NB4 (cell line): Measurements from ENCODE around the gene PSMD2.

Experiments
- DNase-seq: peaks from one replicate; pipeline ENCODE4 v3.0.0; 2010; ENCODE audit warnings: low read depth
- H3K4me3 ChIP-seq: one replicate; pipeline ENCODE4 v1.5.1; 2011; ENCODE audit warnings: mild to moderate bottlenecking, low read depth, low read length, moderate library complexity
- MYC ChIP-seq: IDR thresholded peaks from 2 replicates; pipeline ENCODE4 v1.6.1; 2011; ENCODE audit warnings: low read depth, low read length
- POLR2A ChIP-seq: IDR thresholded peaks from 2 replicates; pipeline ENCODE4 v1.6.1; 2011; ENCODE audit warnings: mild to moderate bottlenecking; ENCODE audit not compliant: insufficient read length; ENCODE audit errors: extremely low read depth
- TF ChIP-seq, protein P1 (sequence below): IDR thresholded peaks from one replicate; pipeline ENCODE4 v1.5.1; 2012; ENCODE audit warnings: low read depth, low read length
- TF ChIP-seq, protein P2 (sequence below): IDR thresholded peaks from 2 replicates; pipeline ENCODE4 v1.6.1; 2011; ENCODE audit warnings: low read depth, low read length

Gene PSMD2

DNA sequence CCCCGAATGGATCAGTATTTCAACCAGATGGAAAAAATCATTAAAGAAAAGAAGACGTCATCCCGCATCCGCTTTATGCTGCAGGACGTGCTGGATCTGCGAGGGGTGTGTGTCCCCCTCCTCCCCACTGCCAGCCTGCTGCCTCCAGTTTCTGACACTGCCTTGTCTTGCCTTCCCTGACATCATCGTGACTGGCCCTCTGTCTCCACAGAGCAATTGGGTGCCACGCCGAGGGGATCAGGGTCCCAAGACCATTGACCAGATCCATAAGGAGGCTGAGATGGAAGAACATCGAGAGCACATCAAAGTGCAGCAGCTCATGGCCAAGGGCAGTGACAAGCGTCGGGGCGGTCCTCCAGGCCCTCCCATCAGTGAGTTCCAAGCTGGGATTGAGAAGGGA, 26.2 kb downstream of the PSMD2 start:
- DNase-seq = no peak
- H3K4me3 ChIP-seq = no peak overlapping the region
- TF ChIP-seq MYC = no peak
- no peak for TF ChIP-seq POLR2A
- TF ChIP-seq, protein P1, sequence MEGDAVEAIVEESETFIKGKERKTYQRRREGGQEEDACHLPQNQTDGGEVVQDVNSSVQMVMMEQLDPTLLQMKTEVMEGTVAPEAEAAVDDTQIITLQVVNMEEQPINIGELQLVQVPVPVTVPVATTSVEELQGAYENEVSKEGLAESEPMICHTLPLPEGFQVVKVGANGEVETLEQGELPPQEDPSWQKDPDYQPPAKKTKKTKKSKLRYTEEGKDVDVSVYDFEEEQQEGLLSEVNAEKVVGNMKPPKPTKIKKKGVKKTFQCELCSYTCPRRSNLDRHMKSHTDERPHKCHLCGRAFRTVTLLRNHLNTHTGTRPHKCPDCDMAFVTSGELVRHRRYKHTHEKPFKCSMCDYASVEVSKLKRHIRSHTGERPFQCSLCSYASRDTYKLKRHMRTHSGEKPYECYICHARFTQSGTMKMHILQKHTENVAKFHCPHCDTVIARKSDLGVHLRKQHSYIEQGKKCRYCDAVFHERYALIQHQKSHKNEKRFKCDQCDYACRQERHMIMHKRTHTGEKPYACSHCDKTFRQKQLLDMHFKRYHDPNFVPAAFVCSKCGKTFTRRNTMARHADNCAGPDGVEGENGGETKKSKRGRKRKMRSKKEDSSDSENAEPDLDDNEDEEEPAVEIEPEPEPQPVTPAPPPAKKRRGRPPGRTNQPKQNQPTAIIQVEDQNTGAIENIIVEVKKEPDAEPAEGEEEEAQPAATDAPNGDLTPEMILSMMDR = no peak
- TF ChIP-seq, protein P2, sequence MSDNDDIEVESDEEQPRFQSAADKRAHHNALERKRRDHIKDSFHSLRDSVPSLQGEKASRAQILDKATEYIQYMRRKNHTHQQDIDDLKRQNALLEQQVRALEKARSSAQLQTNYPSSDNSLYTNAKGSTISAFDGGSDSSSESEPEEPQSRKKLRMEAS = no peak

DNA sequence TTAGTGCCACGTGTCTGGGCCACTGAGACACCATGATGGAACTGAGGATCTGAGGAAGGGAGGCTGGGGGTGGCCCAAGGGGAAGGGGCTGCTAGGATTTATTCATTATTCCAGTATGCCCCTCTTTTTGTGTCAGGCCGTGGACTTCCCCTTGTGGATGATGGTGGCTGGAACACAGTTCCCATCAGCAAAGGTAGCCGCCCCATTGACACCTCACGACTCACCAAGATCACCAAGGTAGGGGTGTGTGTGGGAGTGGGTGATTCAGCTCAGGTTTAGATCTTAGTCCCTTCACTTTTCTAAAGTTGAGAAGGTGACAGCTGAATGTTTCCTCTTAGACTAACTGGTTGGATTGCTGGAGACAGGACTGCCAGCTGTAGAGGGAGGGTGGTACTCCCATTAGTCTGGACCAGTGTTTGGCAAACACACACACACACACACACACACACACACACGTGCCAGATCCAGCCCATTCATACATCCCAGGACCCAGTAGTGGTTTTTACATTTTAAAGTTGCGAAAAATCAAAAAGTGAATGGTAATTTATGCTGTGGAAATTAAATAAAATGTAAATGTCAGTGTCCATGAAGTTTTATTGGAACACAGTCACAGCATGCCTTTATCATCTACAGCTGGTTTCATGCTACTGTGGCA, 26.8 kb downstream of the PSMD2 start:
- H3K4me3 ChIP-seq = no peak overlapping the region
- DNase-seq = no peak
- TF ChIP-seq, protein P1 = no peak
- TF ChIP-seq POLR2A (no peak), MYC (no peak)
- TF ChIP-seq, protein P2 = no peak

DNA sequence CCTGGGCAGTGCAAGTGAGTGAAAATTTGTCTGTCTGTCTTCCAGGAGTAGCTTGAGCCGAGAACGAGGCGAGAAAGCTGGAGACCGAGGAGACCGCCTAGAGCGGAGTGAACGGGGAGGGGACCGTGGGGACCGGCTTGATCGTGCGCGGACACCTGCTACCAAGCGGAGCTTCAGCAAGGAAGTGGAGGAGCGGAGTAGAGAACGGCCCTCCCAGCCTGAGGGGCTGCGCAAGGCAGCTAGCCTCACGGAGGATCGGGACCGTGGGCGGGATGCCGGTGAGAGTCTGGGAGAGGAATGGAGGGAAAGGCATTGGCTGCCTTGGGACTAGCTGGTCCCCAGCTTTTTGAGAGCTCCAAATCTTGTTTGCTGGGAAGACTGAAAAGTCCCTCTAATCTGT, 28.1 kb downstream of the PSMD2 start:
- no peak overlapping the region for H3K4me3 ChIP-seq
- no peak for DNase-seq
- TF ChIP-seq POLR2A (no peak), MYC (no peak)
- TF ChIP-seq, protein P1 = no peak
- TF ChIP-seq, protein P2 = no peak

DNA sequence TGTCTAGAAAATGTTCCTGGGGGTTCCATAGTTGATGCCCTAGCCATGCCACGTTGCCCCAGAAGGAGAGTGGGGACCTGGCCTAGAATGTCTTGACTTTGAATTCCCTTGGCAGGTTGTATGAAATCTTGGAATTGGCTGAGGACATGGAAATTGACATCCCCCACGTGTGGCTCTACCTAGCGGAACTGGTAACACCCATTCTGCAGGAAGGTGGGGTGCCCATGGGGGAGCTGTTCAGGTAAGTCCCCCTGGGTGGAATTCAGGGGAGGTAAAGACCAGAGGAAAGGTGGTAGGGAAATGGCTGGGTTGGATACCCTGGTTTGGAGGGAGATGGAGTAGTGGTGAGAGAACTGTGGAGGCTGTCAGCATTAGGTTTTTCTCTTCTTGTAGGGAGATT, 29.5 kb downstream of the PSMD2 start:
- no peak for TF ChIP-seq MYC
- TF ChIP-seq, protein P2 = no peak
- TF ChIP-seq POLR2A = no peak
- TF ChIP-seq, protein P1 = no peak
- no peak overlapping the region for H3K4me3 ChIP-seq
- no peak for DNase-seq

DNA sequence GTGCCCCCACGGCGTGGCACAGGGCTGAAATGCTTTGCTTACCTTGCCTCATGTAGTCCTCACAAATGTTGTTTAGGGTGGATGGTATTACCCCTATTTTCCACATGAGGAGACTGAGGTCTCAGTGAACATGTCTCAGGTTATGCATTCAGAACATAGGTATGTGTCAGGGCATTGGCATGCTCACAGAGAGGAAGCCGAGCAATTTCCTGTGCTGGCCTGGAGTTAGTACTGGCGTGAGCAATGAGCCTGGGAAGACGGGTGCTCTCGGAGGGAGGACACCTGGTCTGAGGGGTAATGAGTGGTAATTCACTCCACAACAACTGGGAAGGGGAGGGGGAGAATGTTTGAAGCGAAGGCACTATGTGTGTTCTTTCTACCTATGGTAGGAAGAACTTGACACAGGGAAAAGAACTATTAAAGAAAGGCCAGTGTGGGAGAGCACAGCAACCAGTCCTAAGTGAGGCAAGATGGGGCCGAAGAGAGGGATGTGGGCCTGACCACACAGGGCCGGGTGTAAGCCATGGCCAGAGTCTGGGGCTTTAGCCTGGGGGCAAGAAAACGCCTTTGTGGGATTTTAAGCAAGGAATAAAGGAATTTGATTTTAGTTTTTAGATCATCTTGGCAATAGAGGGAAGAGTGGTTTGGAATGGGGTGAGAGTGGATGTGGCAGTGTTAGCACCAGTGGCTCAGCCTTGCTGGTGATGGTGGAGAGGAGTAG, 33.5 kb downstream of the PSMD2 start:
- TF ChIP-seq POLR2A = no peak
- TF ChIP-seq, protein P1 = no peak
- TF ChIP-seq MYC = no peak
- TF ChIP-seq, protein P2 = no peak
- no peak for DNase-seq
- no peak overlapping the region for H3K4me3 ChIP-seq
